Pancreas (tissue), 10 donors: Measurements from ENCODE around the gene PRH1. TPM values are rescaled to one million over a fixed set of nuclear protein-coding genes. Genes with fewer than 3 reads are reported as not detected.

Experiments
- ATAC-seq, 4 donors: fragments of 200-7000 bp; cut with Tn5 transposase; one replicate each; pipeline versions ENCODE4 v1.8.0 to v1.9.1; 2020; ENCODE audit warnings: mild to moderate bottlenecking in 4 of 4, moderate library complexity in 4 of 4
- DNase-seq, 6 donors: peaks; one replicate each; pipeline ENCODE4 v3.0.0-alpha.2; 2020
- FAIRE-seq: peaks from 2 replicates; lab custom pipeline; 2012; peaks lifted over from hg19 to GRCh38; lab: Jason Lieb, UNC
- H3K27ac ChIP-seq, 4 donors: fragments of 200-600 bp; sonication (generic); 1 replicate in 3 of 4; 2 replicates in 1 of 4; pipeline versions ENCODE4 v1.5.0 to v1.8.0; 2020
- H3K27me3 ChIP-seq, 4 donors: fragments of 200-600 bp; one replicate each; pipeline ENCODE4 v1.8.0; 2021
- H3K36me3 ChIP-seq, 3 donors: fragments of 200-600 bp; sonication (generic) in 1 of 3; one replicate each; pipeline versions ENCODE4 v1.5.0 to v1.8.0; 2020 to 2021
- H3K4me1 ChIP-seq, 3 donors: fragments of 200-600 bp; one replicate each; pipeline ENCODE4 v1.8.0; 2021
- H3K4me3 ChIP-seq, 4 donors: fragments of 200-600 bp; sonication (generic) in 2 of 4; one replicate each; pipeline versions ENCODE4 v1.5.0 to v1.8.0; 2020 to 2021
- H3K9me3 ChIP-seq, 4 donors: fragments of 200-600 bp; one replicate each; pipeline ENCODE4 v1.8.0; 2021
- WGBS, 2 donors: extraction: QIAGEN DNeasy Blood & Tissue Kit; methylation state at CpG; one replicate each; pipeline ENCODE4 v1.1.7; 2013; 5-methylcytosine and 5-hydroxymethylcytosine counted together
- intact Hi-C, 3 donors: fragments of 100-400 bp; cut with DNase I; formaldehyde crosslinking; loops; one replicate each; pipeline versions ENCODE4 v1.11.1 to v1.14.2; 2022
- polyA plus RNA-seq, 2 donors: library from polyadenylated mRNA; stranded (reverse); fragments of 200-250 nt; gene quantifications; one replicate each; pipeline ENCODE4 v1.2.3, GENCODE V29; 2013
- total RNA-seq, 6 donors: library from RNA; stranded (reverse); fragmentation: NEBNext Ultra II Directional in 4 of 6; extraction: Animal tissue kit (Norgen Biotek cat#: 25700) in 4 of 6; gene quantifications; one replicate each; pipeline versions ENCODE4 v1.2.1 to v1.2.4, GENCODE V29; 2021 to 2023
- TF ChIP-seq, protein P1 (sequence below), 4 donors: fragments of 200-600 bp; sonication (generic) in 3 of 4; IDR thresholded peaks; one replicate each; pipeline versions ENCODE4 v1.5.0 to v1.8.0; 2021; ENCODE audit warnings: antibody characterized with exemption in 4 of 4
- donor health status: healthy with polysubstance abuse.
- donor health status: DM: no; HTN: no; CAD: no; lungs with moderate emphysema.
- donor health status: DM: no; HTN: no; CAD: no.
- donor health status: control.
- donor health status: control.
- donor health status: Bipolar disorder and iron deficiency.
- donor health status: DM: yes; HTN: yes; CAD: no.
- donor health status: DM: no; HTN: no; CAD: no.
- donor health status: DM: no; HTN: no; CAD: no.
- donor health status: DM: yes; HTN: yes; CAD: no.

PRH1 gene
- total and polyA plus RNA-seq, 8 donors: 2.0 to 11.0 (median 5.9) TPM

DNA sequence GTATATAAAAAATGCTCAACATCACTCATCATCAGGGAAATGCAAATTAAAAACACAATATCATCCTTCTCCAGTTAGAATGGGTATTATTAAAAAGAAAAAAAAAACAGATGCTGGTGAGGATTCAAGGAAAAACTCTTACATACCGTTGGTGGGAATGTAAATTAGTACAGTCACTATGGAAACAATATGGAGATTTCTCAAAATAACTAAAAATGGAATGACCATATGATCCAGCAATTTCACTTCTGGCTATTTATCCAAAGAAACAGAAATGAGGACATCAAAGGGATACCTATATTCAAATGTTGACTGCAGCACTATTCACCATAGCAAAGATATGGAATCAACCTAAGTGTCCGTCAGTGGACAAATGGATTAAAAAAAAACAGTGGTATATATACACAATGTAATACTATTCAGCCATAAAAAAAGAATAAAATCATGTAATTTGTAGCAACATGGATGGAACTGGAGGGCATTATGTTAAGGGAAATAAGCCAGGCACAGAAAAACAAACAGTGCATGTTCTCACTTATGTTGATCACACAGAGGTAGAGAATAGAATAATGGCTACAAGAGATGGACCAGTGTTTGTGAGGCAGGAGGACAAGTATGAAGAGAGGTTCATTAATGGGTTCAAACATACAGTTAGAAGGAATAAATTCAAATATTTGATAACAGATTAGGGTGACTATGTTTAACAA is 20.4 kb downstream of the PRH1 start:
- Histone ChIP-seq H3K4me3 (no peak overlapping the region), H3K27me3 (no peaks in the 10 kb centered on the region), H3K36me3 (no peaks in the 10 kb centered on the region), H3K9me3 (no peaks in the 10 kb centered on the region), H3K4me1 (no peaks in the 10 kb centered on the region), H3K27ac (no peak overlapping the region)
- no peak for FAIRE-seq
- no peak for ATAC-seq
- 93 to 98% methylated on average over 2 of the region's 2 CpGs for WGBS, 2 donors
- TF ChIP-seq, protein P1, sequence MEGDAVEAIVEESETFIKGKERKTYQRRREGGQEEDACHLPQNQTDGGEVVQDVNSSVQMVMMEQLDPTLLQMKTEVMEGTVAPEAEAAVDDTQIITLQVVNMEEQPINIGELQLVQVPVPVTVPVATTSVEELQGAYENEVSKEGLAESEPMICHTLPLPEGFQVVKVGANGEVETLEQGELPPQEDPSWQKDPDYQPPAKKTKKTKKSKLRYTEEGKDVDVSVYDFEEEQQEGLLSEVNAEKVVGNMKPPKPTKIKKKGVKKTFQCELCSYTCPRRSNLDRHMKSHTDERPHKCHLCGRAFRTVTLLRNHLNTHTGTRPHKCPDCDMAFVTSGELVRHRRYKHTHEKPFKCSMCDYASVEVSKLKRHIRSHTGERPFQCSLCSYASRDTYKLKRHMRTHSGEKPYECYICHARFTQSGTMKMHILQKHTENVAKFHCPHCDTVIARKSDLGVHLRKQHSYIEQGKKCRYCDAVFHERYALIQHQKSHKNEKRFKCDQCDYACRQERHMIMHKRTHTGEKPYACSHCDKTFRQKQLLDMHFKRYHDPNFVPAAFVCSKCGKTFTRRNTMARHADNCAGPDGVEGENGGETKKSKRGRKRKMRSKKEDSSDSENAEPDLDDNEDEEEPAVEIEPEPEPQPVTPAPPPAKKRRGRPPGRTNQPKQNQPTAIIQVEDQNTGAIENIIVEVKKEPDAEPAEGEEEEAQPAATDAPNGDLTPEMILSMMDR (IDR thresholded peaks at IDR 0.05): no peak
- DNase-seq: no peak
- intact Hi-C loops: no loop called here

DNA sequence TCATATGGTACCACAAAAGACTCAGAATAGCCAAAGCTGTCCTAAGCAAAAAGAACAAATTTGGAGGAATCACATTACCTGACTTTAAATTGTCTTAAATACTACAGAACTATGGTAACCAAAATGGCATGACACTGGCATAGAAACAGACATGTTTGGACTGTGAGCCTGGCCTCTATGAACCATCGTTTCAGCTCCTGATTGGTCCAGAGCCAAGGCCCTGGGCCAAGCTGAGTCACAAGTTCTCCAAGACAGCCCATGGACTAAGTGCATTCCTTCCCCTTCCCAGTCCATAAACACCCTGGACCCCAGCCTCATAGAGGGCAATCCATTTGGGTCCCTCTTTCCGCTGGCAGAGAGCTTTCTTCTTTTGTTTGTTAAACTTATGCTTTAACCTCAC is 22.7 kb downstream of the PRH1 start:
- H3K27me3 ChIP-seq: no peaks in the 10 kb centered on the region
- H3K36me3 ChIP-seq: no peaks in the 10 kb centered on the region
- no peak overlapping the region for H3K4me3 ChIP-seq
- whole genome bisulfite sequencing, 2 donors: 80 to 87% methylated on average over 2 of the region's 2 CpGs
- no peak for FAIRE-seq
- H3K4me1 ChIP-seq: no peaks in the 10 kb centered on the region
- H3K9me3 ChIP-seq: no peaks in the 10 kb centered on the region
- TF ChIP-seq, protein P1 (IDR thresholded peaks at IDR 0.05): no peak
- no peak for DNase-seq
- ATAC-seq: no peak
- H3K27ac ChIP-seq: no peak overlapping the region
- intact Hi-C loops: no loop called here

DNA sequence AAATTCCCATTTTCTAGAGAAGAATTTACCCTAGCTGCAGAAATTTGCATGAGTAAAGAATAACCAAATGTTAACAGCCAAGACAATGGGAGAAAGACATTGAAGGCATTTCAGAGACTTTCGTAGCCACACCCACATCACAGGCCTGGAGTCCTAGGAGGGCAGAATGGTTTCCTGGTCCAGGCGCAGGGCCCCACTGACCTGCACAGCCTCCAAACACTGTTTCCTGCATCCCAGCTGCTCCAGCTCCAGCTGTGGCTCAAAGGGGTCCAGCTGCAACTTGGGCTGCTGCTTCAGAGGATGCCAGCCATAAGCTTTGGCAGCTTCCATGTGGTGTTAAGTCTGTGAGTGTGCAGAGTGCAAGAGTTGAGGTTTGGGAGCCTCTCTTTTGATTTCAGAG is 28.2 kb downstream of the PRH1 start:
- intact Hi-C loops: no loop called here
- Histone ChIP-seq H3K9me3 (no peaks in the 10 kb centered on the region), H3K4me3 (no peak overlapping the region), H3K4me1 (no peaks in the 10 kb centered on the region), H3K27me3 (no peaks in the 10 kb centered on the region), H3K36me3 (no peaks in the 10 kb centered on the region), H3K27ac (no peak overlapping the region)
- TF ChIP-seq, protein P1 (IDR thresholded peaks at IDR 0.05): no peak
- no peak for ATAC-seq
- no peak for DNase-seq
- FAIRE-seq: no peak
- 97 to 98% methylated on average over 2 of the region's 2 CpGs for WGBS, 2 donors

DNA sequence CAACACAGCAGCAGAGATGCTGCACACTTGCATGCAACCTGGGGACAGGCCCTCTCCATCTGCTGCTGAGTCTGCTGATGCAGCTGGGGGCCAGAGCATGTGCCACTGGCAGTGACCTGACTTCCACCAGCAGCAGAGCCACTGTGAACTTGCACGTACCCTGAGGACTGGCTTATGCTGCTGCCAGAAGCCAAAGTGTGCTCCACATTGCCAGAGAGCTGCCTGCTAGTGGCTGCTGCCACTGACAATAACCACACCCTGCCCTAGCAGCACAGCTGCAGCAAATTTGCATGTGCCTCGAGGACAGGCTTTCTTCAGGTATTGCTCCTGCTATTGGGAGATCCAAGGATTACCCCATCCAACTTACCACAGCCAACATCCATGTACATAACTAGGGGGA is 30.3 kb downstream of the PRH1 start:
- no peak overlapping the region for H3K4me3 ChIP-seq
- no peaks in the 10 kb centered on the region for H3K36me3 ChIP-seq
- no peak for ATAC-seq
- FAIRE-seq: no peak
- WGBS, 2 donors: 85 to 89% methylated on average over 2 of the region's 2 CpGs
- H3K27me3 ChIP-seq: no peaks in the 10 kb centered on the region
- no peaks in the 10 kb centered on the region for H3K9me3 ChIP-seq
- H3K27ac ChIP-seq: no peak overlapping the region
- no peaks in the 10 kb centered on the region for H3K4me1 ChIP-seq
- DNase-seq: no peak
- intact Hi-C loops: no loop called here
- TF ChIP-seq, protein P1 (IDR thresholded peaks at IDR 0.05): no peak

DNA sequence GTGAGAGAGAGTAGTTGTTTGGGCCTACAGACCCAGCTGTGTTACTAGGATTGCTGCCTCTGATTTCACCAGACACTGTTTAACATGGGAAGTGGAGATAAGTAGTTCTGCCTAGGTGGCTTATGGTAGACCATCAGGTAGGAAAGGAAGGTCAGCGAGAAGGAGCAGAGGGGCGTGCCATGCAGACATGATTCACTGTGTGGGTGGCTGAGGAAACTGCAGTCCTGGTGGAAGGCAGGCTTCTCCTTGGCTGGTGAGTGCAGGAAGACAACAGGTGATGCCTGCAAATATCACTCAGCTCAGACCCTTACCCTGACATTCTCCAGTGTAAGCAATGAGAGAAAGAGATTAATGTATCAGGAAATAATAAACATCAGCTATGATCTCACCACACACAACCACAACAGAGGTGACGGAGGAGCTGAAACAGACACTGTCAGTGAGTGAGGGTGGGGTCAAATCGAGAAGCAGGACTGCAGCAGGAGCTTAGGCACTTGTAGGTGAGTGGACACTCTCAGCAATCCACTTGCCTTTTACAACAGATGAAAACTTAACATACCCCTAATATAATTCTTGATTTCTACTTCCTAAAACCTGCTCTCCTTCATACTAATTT is 32.7 kb downstream of the PRH1 start:
- TF ChIP-seq, protein P1 (IDR thresholded peaks at IDR 0.05): no peak
- Histone ChIP-seq H3K36me3 (no peaks in the 10 kb centered on the region), H3K27me3 (no peaks in the 10 kb centered on the region), H3K9me3 (no peaks in the 10 kb centered on the region), H3K4me3 (no peak overlapping the region), H3K4me1 (no peaks in the 10 kb centered on the region), H3K27ac (no peak overlapping the region)
- intact Hi-C loops: no loop called here
- WGBS, 2 donors: 91 to 96% methylated on average over 4 of the region's 4 CpGs
- no peak for ATAC-seq
- no peak for FAIRE-seq
- no peak for DNase-seq
